GM21526 (cell line): Measurements from ENCODE around the gene HAX1.

Source experiments
- ATAC-seq: cut with Tn5 transposase; IDR thresholded peaks from one replicate; pipeline ENCODE4 v1.9.1; 2021; ENCODE audit warnings: moderate library complexity; ENCODE audit not compliant: unreplicated experiment, low FRiP score

The HAX1 gene

GRCh38 chr1:154324669-154325582, 52.5 kb downstream of the HAX1 start, which contains the start of gene ATP8B2:
TSS of gene ATP8B2 (plus strand) at chr1:154325525. CDS start at chr1:154328142, 2,617 bp downstream.
- ATAC-seq, result peak; percentile 45
